Measurements from ENCODE around the gene NRG3. TPM values are rescaled to one million over a fixed set of nuclear protein-coding genes. Genes with fewer than 3 reads are reported as not detected.
A peak's percentile ranks its signal among the peaks of the same experiment; 100 is the strongest.

Gene NRG3
- total RNA-seq, 2 donors from 2014 or later = 1.7 to 2.3 TPM

GRCh38 chr10:82249141-82249540 is 374.1 kb downstream of the NRG3 start:
- peaks cover 22% of the 10 kb centered on the region for H3K27me3 Mint-ChIP-seq (ENCODE audit: insufficient read depth)
- Histone ChIP-seq H3K36me3 (ENCODE audit: control insufficient read depth, insufficient read depth, low read length) (no peaks in the 10 kb centered on the region), H3K27me3 (ENCODE audit: control insufficient read depth, insufficient read depth, low read length, poor library complexity, severe bottlenecking) (peaks cover 14% of the 10 kb centered on the region), H3K9ac (ENCODE audit: extremely low read depth, low read length, poor library complexity, severe bottlenecking) (no peak overlapping the region), H3K9me3 (ENCODE audit: control insufficient read depth, low read length) (peaks cover 4% of the 10 kb centered on the region), H3K4me3 (ENCODE audit: low read length) (no peak overlapping the region), H3K27ac (ENCODE audit: low read depth, low read length) (no peak overlapping the region), H3K4me1 (ENCODE audit: control insufficient read depth, insufficient read depth, low read length) (peaks cover 10% of the 10 kb centered on the region)
- WGBS, 2 experiments (ENCODE audit: insufficient coverage in 1 of 2, insufficient read length in 1 of 2) = no CpG with 5 or more reads among the region's 1 CpG
- peaks cover 34% of the 10 kb centered on the region for H3K4me1 Mint-ChIP-seq
- no peaks in the 10 kb centered on the region for H3K9me3 Mint-ChIP-seq
- no peak overlapping the region for H3K4me3 Mint-ChIP-seq
- H3K27ac Mint-ChIP-seq = no peak overlapping the region
- no peaks in the 10 kb centered on the region for H3K36me3 Mint-ChIP-seq (ENCODE audit: low read depth)
- no peak for DNase-seq
- TF ChIP-seq CTCF (conservative IDR thresholded peaks at IDR 0.05) = no peak

- H3K9me3 Mint-ChIP-seq = no peaks in the 10 kb centered on the region
- H3K4me1 Mint-ChIP-seq = peaks cover 24% of the 10 kb centered on the region
- H3K4me1 ChIP-seq (ENCODE audit: control insufficient read depth, insufficient read depth, low read length) = peaks cover 6% of the 10 kb centered on the region
- H3K9me3 ChIP-seq (ENCODE audit: control insufficient read depth, low read length) = no peaks in the 10 kb centered on the region
- H3K27ac Mint-ChIP-seq = peak overlapping the region; percentile 52
- no peak overlapping the region for H3K27ac ChIP-seq (ENCODE audit: low read depth, low read length)
- H3K27me3 ChIP-seq (ENCODE audit: control insufficient read depth, insufficient read depth, low read length, poor library complexity, severe bottlenecking) = peaks cover 11% of the 10 kb centered on the region
- H3K4me3 ChIP-seq (ENCODE audit: low read length) = no peak overlapping the region
- H3K36me3 ChIP-seq (ENCODE audit: control insufficient read depth, insufficient read depth, low read length) = no peaks in the 10 kb centered on the region
- peaks cover 17% of the 10 kb centered on the region for H3K27me3 Mint-ChIP-seq (ENCODE audit: insufficient read depth)
- peak; percentile 8 for TF ChIP-seq CTCF (conservative IDR thresholded peaks at IDR 0.05)
- 57 to 68% methylated on average over 8 of the region's 8 CpGs for WGBS, 2 experiments (ENCODE audit: insufficient coverage in 1 of 2, insufficient read length in 1 of 2)
- DNase-seq = peak; percentile 82
- no peaks in the 10 kb centered on the region for H3K36me3 Mint-ChIP-seq (ENCODE audit: low read depth)
- no peak overlapping the region for H3K4me3 Mint-ChIP-seq
- no peak overlapping the region for H3K9ac ChIP-seq (ENCODE audit: extremely low read depth, low read length, poor library complexity, severe bottlenecking)
Observed at GRCh38 chr10:82251222-82251906, 376.4 kb downstream of the NRG3 start.

GRCh38 chr10:82252081-82252480 is 377.1 kb downstream of the NRG3 start:
- DNase-seq = no peak
- H3K9ac ChIP-seq (ENCODE audit: extremely low read depth, low read length, poor library complexity, severe bottlenecking) = no peak overlapping the region
- no peaks in the 10 kb centered on the region for H3K9me3 ChIP-seq (ENCODE audit: control insufficient read depth, low read length)
- no peak for TF ChIP-seq CTCF (conservative IDR thresholded peaks at IDR 0.05)
- H3K27me3 ChIP-seq (ENCODE audit: control insufficient read depth, insufficient read depth, low read length, poor library complexity, severe bottlenecking) = peaks cover 4% of the 10 kb centered on the region
- peaks cover 6% of the 10 kb centered on the region for H3K4me1 ChIP-seq (ENCODE audit: control insufficient read depth, insufficient read depth, low read length)
- H3K4me3 Mint-ChIP-seq = no peak overlapping the region
- H3K27ac ChIP-seq (ENCODE audit: low read depth, low read length) = no peak overlapping the region
- H3K9me3 Mint-ChIP-seq = no peaks in the 10 kb centered on the region
- no peak overlapping the region for H3K27ac Mint-ChIP-seq
- H3K36me3 Mint-ChIP-seq (ENCODE audit: low read depth) = no peaks in the 10 kb centered on the region
- no peaks in the 10 kb centered on the region for H3K36me3 ChIP-seq (ENCODE audit: control insufficient read depth, insufficient read depth, low read length)
- H3K27me3 Mint-ChIP-seq (ENCODE audit: insufficient read depth) = peaks cover 10% of the 10 kb centered on the region
- 100% methylated on average over 1 of the region's 1 CpG; no CpG with 5 or more reads in 1 of the 2 experiments for WGBS, 2 experiments (ENCODE audit: insufficient coverage in 1 of 2, insufficient read length in 1 of 2)
- peaks cover 26% of the 10 kb centered on the region for H3K4me1 Mint-ChIP-seq
- H3K4me3 ChIP-seq (ENCODE audit: low read length) = no peak overlapping the region

All from endodermal cell (in vitro differentiated cells).